ENCODE data around the gene TSPAN18.

Gene TSPAN18

DNA sequence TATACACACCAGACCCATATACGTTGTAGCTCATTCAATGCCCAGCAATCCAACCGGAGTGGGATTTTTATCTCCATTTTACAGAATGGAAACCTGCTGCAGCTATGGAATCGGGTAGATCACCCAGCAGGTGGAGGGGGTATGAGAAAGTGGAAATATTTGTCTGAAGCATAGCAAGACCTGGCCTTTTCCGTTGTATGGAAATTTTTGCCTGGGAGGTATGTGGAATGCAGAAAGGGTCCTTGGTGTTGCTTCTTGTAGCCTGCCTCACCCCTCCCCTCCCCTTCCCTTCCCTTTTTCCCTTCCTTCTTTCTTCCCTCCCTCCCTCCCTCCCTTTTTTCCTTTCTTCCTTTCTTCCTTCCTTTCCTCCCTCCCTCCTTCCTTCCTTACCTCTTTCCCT lies 15.2 kb downstream of the TSPAN18 start:
- no peak for DNase-seq

DNA sequence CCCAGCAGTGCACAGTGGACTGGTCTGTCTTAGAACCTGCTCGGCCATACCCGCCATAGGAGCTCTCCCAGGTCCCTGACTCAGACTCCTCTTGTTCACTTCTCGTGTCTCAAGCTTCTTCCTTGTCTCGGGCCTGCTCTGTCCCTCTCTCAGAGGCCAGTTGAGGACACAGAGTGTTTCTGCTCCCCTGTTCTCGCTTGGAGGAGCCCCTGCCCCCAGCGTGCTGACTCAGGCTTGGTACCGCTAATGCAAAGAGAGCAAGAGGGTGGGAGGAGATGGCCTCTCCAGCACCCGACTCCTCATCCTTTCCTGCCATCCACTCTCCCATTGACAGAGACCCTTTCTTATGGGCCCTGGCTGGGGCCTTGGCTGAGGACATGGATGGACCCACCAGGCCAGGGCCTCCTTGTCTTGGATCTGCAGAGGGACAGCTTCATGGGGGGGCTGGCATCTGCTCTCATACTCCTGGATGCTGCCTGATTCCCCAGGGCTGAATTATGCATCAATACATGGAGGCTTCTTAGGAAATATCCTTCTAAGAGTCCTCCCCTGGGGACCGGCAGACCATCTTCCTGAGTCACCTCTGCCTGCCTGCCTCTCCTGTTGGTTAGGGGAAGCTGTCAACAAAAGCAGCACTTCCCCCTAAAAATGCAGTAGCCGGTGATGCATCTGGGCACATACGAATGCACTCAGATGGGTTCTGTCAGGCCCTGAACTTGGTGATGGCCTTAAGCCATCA lies 15.9 kb downstream of the TSPAN18 start:
- no peak for DNase-seq

DNA sequence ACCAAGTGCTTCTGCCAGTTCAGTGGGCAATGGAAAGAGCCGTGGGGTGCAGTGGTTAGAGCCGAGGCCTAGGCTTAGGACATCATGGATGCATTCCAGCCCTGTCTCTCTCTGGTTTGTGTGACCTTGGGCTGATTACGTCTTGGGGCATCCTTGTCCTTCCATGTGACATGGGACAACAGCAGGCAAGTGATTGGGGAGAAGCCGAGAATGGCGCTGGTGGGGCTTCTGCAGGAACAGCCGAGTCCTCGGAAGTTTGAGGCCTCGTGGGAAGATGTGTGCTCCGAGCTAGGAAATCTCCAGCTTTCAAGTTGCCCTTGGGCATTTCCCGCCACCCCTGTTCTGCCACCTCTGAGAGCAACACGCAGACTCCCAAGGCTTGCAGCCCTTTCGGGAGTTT lies 16.6 kb downstream of the TSPAN18 start:
- DNase-seq = no peak

DNA sequence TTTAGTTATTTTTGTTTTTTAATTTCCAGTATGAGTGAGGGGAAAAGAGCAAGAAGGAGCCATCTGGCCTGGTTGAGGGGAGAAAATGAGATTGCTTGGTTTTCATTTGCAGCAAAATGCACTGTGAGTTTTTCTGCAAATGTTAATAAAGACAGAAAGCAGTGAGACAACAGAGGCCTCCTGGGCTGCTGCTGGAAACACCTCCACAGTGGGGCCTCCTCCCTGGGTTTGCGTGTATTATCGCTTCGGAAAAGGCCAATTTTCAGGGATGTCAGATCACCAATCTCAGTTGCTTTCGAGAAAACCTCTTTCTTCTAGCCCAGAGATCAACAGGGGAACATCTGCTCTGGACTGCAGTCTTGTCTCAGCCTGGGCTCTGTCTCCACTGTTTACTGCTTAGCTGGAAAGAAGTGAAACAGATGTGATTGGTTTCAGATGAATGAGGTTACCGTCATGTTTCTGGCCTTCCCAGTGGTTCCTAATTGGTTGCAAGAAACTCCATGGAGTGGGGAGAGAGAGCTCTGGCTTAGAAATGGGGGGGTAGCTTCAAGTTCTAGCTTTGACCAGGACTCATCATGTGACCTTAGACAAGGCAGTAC lies 17.3 kb downstream of the TSPAN18 start:
- DNase-seq = no peak

DNA sequence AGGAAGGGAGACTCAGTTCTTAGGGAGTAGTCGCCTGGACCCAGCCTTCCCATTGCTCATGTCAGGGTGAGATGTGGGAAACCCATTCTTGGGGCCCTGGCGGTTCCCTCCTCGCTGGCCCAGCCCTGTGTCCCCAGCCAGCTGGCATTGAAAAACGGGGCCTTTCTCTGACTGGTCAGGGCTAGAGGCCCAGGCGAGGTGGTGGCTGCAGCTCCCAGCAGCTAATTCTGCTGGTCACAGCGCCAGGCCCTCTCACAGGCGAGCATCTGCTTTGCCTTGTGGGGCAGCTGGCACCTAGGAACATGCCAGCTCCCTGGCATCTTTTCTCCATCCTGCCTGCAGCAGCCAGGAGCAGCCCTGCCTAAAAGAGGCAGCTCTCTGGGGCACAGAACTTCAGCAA lies 20.1 kb downstream of the TSPAN18 start:
- DNase-seq = no peak

DNA sequence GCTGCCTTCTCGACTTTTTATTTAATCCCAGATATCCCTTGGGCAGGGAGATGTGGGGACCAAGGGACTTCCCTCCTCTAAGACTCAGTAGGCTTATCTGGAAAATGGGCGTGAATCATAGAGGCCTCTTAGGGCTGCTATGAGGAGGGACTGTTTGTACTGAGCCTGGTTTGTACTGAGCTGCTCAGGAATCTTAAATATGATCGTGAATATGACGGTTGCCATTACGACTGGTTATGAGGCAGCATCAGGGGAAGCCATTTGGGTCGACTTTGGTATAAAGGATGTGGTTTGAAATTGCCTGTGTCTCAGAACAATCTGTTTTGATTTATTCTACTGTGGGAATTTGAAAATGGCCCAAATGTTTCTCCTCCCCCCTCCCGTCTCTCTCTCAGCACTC lies 20.6 kb downstream of the TSPAN18 start:
- DNase-seq = no peak

DNA sequence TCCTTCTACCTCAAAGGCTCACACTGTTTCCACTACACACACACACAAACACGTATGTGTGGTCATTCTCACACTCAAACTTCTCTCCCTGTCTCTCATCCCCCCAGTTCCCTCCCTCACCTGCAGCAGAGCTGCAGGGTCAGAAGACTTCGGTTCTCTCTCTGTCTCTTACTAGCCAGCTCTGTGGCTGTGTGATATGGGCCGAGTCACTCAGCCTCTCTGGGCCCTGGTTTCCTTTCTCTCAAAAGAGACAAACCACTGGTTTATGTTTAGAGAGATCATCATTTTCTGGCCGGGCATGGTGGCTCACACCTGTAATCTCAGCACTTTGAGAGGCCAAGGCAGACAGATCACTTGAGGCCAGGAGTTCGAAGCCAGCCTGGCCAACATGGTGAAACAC lies 21.1 kb downstream of the TSPAN18 start:
- DNase-seq = no peak

DNA sequence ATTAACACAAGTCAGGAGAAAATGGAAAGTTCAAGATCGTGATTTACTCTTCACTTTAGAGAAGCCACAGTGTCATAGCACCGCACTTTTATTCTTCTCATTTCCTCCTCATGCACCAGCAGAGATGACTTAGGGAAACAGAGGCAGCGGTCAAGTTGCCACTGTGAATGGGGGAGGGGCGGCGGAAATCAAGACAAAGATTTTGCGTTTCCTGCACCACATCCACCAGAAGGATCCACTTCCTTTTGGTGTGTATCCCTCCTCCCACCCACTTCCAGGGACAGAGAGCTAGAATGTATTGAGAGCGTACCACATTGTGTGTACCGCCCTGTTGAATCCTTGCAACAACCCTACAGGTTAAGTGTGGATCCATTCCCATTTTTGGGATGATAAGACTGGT lies 21.8 kb downstream of the TSPAN18 start:
- DNase-seq = no peak

DNA sequence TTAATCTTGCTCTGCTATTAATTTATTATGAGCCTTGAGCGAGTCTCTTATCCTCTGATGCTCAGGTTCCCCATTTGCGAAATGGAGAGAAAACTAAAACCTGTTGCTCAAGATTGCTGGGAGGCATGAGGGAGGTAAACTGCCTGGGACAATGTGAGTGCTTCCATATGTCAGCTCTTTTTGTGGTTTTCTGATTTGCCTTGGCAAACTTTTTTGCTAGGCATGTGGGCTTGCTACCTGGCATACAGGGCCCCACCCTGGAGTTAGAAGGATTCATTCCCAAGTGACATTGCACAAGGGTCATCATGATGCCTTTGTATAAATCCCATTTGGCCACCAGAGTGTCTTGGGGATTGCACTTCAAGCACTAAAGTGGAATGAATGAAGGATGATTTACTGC lies 22.4 kb downstream of the TSPAN18 start:
- no peak for DNase-seq

DNA sequence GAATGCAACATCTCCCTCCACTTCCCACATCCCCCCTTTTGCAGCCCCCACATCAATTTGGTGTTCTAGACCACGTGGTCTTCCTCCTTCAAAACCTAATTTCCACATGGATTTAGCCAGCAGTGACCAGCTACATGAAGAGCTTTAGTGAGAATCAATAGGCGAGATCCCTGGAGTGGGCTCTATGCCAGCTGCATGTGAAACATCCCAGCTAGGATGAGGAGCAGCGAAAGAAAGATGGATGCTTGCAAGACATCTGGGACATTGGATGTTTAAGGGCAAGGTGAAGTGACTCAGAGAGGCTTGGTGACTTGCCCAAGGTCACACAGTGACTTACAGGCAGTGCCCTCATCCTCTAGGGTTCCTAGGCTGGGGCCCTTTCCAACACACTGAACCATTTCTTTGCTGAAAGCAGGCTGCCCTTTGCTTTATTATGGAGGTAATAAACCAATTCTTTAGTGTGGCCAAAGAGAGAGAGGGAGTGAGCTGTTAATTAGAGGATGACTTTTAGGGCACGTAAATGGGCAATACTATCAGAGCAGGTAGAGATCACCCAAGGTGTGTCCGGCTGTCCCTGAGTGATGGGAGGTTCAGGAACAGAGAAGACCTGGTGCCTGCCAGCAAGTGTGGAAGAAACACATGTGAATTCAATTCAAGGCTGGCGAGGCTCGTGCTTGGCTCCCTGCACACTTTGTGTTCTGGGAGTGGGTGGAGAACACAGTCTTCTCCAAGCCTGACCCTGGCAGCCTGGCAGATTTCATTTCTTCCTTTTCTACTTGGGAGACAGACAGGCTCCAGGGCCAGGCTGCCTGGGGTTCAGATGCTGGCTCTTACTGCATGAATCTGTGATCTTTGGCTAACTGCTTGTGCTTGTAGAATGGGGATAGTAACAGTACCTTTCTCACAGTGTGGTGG lies 24.0 kb downstream of the TSPAN18 start:
- DNase-seq = no peak

DNA sequence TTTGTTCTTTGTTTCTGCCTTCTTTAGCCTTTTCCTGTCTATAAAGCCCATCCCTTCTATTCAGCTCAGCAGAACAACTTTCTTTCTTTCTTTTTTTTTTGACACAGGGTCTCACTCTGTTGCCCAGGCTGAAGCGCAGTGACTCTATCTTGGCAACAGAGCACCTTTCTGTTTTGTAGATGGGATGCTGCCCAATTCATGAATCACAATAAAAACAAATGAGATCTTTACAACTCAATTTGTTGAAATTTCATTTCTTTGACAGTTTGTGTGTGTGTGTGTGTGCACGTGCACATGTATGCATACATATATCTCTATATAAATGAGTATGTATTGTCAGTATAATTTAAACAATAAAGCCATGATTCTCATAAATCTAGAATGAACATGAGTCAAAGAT lies 25.5 kb downstream of the TSPAN18 start:
- no peak for DNase-seq

DNA sequence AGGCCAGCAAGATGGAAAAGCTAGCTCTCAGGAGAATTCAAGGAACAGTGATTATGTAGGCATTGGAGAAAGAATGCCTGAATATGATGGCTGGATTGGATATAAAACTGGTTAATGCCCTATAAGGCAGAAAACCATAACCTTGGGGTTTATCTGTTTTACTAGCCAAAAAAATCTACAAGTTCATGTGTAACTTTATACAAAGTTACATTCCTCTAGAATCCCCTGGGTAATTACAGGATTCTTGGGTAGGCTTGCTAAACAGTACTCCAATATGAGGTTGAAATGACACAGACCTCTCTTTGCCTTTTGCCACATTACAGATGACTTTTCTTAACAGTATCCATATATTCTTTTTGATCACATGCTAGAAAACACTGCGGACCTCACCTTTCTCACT lies 26.0 kb downstream of the TSPAN18 start:
- DNase-seq = no peak

DNA sequence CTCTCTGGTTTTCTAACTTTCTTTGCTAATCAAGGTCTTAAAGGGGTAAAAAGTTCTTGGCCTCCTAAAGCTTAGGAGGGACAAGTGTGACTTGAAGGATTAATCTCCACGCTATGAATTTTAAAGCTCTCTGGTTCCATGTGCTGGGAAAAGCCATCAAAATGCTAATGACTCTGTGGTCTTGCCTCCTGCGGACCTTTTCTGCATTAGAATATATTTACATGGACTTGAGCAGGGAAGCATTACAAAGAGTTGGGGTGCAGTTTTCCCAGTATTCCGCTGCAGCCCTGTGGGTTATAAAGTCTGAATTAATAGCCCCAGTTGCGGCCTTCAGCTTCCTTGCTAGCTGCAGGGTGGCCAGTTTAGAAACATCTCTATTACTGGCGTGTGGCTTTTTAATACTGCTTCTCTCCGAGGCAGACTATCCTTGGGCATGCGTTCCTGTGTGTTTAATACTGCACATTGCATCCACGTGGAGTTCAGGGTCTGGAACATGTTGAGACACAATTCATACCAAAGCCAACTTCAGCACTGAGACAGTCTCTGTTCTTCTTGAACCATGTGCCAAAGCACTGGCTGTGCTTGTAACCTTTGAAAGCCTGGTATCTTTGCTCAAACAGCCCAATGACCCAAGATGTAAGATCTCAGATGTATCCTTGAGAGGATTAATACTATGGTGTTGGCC lies 27.3 kb downstream of the TSPAN18 start:
- no peak for DNase-seq

DNA sequence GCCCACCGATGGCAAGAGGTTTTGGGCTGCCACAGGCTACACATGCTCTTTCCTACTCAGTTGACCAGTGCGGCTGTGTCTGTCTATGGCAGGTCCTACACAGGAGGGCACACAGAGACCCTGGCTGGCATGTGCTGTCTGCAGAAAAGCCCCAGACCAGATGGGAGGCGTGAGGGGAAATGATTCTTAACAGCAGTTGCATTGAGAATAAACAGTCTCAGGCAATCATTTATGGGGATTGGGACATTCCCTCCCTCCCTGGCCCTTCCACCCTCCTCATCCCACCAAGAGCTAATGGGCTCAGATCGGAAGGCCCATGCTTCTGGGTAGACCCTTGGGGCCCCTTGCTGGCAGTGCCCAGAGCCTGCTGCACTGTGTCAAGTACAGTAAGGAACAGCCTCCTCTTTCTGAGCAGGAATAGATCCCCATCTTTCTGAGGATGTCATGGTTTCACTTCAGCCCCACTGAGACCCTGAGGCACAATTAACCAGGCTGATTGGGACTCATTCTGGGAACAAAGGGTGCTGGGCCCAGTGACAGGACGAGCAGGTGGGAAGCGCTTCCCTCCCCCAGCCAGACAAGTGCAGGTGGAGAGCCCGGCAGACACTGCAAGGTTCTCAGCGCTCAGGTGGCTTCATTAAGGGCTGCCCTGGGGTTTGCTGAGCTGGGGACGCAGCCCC lies 28.3 kb downstream of the TSPAN18 start:
- DNase-seq = no peak

DNA sequence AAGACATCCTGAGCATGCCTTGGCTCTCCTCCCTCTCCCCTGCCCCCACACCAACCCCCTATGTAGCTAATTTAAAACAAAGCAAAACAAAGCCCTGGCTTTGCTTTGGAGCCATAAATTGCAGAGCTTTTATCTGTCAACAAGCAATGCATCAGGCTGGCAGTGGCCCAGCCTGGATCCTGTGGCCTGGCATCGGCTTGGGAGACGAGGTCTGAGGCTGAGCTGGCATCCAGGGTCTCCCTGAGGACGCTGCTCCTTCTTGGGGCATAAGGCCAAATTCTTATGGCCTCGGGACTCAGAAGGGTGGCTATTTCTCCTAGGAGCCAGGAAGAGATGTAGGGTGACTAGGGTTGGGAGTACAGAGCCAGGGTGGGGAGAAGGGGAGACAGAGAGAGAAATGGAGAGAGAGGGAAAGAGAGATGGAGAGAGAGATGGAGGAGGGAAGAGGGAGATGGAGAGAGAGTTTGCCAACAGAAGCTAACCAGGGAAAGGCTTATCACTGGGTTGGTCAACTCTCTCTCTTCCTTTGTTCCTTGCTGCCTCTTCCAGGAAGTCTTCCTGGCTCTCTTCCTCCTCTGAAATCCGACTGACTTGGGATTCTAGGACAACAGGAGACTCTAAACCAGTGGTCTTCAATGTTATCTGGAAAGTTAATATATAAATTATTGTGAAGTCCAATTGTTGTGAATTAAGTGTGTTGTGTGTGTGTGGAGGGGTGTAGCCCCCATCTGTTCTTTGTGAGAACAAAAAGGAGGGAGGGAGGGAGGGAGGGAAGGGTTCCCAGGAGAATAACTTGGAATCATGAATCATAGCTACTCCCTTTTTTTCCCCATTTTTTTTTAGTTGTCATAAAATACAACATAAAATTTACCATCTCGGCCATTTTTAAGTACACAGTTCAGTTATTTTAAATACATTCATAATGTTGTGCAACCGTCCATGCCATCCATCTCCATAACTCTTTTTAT lies 29.1 kb downstream of the TSPAN18 start:
- DNase-seq = no peak

DNA sequence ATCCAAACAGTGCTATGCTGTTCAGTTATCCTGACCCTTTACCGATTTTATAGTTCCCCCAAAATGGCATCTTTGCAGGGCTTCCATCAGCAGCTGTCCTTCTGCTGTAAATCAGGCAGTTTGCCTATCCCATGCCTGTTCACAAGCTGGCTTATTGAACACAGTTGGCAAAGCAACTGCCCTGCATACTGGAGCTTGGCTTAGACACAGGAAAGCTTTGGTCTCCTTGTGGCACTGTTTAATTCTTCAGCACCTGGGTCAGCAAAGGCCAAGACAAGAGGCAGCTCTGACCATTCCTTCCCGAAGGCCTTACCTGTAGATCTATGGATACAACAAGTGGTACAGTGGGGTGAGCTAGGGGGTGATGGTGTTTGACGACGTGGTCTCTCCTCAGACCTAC lies 32.2 kb downstream of the TSPAN18 start:
- DNase-seq = no peak

DNA sequence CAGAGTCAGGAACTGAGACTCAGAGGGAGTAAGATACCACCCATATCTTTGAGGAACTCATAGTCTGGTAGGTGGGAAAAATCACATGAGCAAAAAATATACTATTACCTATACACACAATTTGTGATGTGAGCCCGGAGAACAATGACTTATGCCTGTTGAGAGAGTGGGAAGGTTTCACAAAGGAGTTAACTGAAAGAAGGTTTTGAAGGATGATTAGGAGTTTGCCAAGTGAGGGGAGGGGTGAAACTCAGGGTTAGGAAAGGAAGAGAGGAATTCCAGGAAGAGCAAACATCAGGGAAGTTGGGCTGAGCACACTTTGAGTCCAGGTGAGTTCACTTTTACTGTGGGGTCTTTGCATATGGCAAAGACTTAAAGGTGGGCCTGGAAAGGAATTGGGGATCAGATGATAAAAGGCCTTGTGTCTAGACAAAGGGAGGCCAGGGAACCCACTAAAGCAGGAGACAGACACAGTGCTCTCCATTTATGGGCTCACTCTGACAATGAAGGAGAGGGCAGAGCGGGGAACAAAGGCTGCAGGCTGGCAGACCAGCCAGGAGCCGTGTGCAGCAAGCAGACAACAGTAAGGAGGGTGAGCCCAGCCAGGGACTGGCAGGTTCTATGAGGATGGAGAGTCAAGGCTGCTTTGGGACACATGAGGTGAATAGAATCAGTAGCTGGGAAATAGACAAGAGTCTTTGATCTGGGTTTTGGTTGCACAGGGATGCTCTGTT lies 33.1 kb downstream of the TSPAN18 start:
- no peak for DNase-seq

DNA sequence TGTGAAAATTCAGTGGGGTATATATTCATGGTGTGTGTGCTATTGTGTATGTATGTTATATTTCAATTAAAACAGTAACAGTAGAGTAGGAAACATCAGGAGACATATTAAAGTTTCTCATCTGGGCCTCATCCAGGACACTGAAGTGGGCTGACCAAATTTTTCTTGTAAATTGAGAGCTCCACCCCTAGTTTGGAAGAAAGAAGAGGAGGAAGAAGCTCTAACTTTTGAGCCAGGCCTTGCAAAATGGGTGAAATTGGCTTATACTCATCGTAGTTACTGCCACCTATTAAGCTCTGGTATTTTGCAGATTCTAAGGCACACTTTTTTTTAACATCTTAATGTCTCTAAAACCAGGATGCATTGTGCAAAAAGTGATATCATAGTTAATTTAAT lies 33.7 kb downstream of the TSPAN18 start:
- DNase-seq = no peak

DNA sequence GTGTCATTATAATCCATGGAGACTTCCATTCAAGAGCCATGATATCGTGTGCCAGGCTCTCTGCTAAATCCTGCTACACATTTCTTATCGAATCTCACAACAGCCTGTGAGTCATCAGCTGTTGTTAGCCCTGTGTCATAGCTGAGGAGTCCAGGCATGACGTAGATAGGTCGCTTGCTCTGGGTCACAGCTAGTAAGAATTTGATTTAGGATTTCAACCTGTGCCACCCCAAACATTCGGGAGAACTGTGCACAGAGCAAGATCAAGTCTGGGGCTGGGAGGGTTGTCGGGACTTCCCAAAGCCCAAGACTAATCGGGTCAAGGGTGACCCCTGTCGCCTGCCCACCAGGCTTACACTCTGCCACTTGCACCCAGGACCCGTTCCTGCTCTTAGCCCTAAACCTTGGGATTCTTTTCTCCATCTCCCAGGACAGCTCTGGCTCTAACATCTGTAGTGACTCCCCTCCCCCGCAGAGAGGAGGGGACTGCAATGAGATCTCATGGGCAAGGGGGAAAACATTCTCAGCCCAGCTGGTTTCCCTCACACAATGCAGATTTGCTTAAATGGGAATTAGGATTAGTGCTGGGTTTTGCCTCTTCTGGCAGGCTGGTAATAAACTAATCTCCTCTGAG lies 34.3 kb downstream of the TSPAN18 start:
- DNase-seq = no peak

DNA sequence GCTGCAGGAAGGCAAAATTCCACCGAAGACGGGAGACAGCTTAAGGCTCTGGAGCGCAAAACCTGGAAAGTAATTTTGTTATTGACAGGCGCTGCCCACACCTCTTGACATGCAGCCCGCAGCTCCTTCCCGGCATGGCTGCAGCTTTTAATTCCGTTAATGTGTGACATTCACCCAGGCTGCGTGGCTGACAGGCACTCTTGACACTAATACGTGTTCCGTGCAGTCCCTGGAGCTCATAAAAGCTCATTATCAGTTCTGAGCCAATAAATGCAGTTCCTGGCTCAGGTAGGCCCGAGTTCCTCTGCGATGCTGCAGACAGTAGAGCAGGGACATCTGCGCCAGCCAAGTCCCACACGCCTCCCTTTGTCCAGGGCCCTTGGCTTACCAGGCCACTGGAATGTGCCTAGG lies 34.8 kb downstream of the TSPAN18 start:
- no peak for DNase-seq
